ENCODE measurements around the gene IGFBP1.

DNA sequence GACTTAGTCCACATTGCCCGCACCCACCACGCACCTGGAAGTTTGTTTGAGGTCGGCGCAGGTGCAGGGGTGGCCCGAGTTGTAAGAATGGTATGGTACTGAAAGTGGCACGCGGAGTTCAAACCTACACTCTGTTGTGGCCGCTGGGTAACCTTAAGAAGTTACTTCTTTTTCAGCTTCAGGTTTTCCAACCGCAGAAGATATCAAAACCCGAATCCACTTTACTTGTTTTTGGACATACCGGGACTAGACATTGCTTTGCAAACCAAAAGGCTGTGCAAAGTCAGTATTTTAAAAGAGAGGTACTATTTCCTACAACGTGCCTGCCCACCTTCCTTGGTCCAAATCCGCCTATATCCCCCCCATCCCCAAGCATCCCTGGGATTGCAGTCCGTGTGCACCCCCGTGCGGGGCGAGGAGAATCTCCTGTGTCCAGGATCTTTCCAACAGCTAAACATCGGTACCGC, 31.7 kb downstream of the IGFBP1 start:
- TF ChIP-seq, protein P1, sequence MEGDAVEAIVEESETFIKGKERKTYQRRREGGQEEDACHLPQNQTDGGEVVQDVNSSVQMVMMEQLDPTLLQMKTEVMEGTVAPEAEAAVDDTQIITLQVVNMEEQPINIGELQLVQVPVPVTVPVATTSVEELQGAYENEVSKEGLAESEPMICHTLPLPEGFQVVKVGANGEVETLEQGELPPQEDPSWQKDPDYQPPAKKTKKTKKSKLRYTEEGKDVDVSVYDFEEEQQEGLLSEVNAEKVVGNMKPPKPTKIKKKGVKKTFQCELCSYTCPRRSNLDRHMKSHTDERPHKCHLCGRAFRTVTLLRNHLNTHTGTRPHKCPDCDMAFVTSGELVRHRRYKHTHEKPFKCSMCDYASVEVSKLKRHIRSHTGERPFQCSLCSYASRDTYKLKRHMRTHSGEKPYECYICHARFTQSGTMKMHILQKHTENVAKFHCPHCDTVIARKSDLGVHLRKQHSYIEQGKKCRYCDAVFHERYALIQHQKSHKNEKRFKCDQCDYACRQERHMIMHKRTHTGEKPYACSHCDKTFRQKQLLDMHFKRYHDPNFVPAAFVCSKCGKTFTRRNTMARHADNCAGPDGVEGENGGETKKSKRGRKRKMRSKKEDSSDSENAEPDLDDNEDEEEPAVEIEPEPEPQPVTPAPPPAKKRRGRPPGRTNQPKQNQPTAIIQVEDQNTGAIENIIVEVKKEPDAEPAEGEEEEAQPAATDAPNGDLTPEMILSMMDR (IDR thresholded peaks at IDR 0.05): no peak; the same call in 2 of the 3 replicates
- no peak for TF ChIP-seq RAD21 (conservative IDR thresholded peaks at IDR 0.05 in 1 of 2, IDR thresholded peaks at IDR 0.05 in 1 of 2)
- TF ChIP-seq MYC (IDR thresholded peaks at IDR 0.05; ENCODE audit: borderline replicate concordance, low read length): no peak
- peak; percentile 10; the same call in 1 of the 2 replicates for TF ChIP-seq REST (IDR thresholded peaks at IDR 0.05)
- no peak for TF ChIP-seq EP300 (IDR thresholded peaks at IDR 0.05)
- no peak for TF ChIP-seq JUNB (IDR thresholded peaks at IDR 0.05)
- TF ChIP-seq POLR2AphosphoS2 (conservative IDR thresholded peaks at IDR 0.05; ENCODE audit: low read length): no peak
